HL-60/S4 treated with phorbol 12-myristate 13-acetate at 8.2 ng/mL for 4 days and 3 days (cell line): ENCODE data around the gene STK35.

Experiments
- in situ Hi-C: fragments of 300-500 bp; cut with MboI; formaldehyde crosslinking; loops from 2 replicates; pipeline ENCODE4 v1.15.0; 2022; ENCODE audit warnings: low sequenced_read_pairs

The STK35 gene

GRCh38 chr20:2103461-2104153 is 2.0 kb downstream of the STK35 start:
- in situ Hi-C loops, result no loop called here

GRCh38 chr20:2104236-2104635 is 2.6 kb downstream of the STK35 start:
- in situ Hi-C loops, result no loop called here

GRCh38 chr20:2108498-2108897 is 6.9 kb downstream of the STK35 start:
- in situ Hi-C loops, result no loop called here

GRCh38 chr20:2108987-2109386 is 7.4 kb downstream of the STK35 start:
- in situ Hi-C loops, result no loop called here

- in situ Hi-C loops, result no loop called here
These were observed 8.0 kb downstream of the STK35 start for GRCh38 chr20:2109425-2110210.

GRCh38 chr20:2112910-2113309 is 11.3 kb downstream of the STK35 start:
- in situ Hi-C loops, result no loop called here

DNA sequence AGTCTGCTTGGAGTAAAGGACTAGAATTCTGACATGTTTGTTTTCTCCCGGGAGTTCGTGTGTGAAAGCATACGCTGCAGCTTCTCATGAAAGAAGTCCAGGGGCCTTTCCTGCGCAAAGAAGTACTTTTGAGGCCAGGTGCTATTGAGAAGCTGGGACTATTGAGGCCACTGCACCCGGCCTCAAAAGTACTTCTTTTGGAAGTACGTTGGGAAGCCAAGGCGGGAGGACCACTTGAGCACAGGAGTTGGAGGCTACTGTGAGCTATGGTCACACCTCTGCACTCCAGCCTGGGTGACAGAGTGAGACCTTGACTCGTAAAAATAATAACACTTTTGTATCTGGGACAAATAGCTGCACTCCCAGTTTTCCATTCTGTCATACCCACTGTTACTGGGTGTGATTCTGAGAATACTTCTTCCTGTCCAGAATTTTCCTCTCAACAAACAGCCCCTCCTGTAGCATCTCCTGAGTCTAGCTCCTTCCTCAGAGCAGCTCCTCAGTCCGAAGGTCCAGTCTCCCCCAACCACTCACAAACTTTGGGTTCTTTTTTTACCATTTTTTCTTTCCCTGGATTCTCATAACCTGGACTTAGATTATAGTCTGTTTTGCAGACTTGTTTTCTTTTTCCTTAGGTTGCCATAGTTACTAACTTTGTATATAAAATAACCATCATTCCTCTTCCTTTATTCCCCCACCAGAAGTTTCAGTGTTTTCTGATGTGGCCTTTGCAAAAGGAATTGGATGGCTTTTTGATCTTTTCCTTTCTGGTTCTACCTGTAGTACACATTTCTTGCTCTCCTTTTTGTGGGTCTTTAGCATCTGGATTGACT is 12.7 kb downstream of the STK35 start:
- in situ Hi-C loops, result no loop called here

DNA sequence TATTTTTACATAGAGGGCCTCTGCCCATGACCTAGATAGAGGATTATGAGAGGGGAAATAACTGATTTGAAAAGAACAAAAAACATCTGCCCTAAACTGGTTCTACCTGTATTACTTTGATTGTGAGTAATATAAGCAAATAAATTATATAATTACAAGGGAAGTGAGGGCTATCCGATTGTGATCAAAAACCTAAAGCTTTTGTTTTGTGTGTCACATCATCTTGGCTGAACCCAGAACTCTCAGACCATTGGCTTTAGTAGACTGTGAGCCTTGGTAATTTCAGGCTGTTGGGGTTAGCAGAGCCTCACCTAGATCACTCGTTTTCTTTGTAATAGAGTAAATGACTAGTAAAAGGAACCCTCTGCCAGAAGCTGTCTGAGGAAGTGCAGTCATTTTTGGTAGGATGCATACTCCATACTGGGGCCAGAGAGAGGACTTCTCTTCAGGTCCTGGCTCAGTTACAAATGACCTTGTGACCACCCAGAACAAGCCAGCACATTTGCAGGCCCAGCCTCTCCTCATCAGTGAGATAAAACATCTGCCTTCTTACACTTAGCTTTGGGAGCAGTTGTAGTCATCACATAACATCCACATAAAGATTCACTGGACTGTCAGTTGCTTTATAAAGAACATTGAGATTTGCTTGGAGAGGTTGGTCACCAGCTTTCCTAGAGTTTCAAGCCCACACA is 13.5 kb downstream of the STK35 start:
- in situ Hi-C loops, result no loop called here

- in situ Hi-C loops, result no loop called here
These were observed 14.7 kb downstream of the STK35 start for GRCh38 chr20:2116170-2116940.

GRCh38 chr20:2118783-2119182 is 17.2 kb downstream of the STK35 start:
- in situ Hi-C loops, result no loop called here

GRCh38 chr20:2122936-2123335 is 21.3 kb downstream of the STK35 start:
- in situ Hi-C loops, result no loop called here

- in situ Hi-C loops, result no loop called here
These were observed 22.1 kb downstream of the STK35 start for GRCh38 chr20:2123720-2124119.

DNA sequence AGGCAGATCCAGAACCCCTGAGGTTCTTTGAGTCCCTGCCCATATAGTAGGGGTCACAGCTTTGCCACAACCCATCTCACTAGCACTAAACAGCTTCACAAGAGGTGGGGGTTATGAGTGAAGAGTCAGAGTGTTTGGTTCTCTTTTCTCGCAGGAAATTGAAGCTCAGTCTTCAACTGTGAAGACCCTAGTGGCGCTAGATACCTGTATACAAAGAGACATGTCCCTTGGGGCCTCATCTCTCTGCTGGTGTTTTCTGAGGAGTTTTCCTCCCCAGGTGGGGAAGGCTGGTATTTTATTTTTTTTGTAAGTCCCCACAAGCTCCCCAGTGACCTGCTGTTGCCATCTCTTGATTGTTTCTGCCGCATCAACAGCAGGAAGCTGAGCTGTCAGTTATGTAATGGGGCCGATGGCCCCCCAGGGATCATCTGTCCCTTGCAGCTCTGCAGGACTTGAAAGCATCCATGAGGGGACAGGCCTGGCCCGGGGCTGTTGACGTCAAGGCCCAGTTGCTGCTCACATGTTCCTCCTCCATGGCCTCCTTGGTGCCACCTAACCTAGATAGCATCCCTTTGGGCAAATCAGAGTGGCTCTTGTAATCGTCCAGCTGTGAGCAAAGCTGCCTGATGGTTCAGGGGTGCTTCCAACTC is 23.1 kb downstream of the STK35 start:
- in situ Hi-C loops, result no loop called here

DNA sequence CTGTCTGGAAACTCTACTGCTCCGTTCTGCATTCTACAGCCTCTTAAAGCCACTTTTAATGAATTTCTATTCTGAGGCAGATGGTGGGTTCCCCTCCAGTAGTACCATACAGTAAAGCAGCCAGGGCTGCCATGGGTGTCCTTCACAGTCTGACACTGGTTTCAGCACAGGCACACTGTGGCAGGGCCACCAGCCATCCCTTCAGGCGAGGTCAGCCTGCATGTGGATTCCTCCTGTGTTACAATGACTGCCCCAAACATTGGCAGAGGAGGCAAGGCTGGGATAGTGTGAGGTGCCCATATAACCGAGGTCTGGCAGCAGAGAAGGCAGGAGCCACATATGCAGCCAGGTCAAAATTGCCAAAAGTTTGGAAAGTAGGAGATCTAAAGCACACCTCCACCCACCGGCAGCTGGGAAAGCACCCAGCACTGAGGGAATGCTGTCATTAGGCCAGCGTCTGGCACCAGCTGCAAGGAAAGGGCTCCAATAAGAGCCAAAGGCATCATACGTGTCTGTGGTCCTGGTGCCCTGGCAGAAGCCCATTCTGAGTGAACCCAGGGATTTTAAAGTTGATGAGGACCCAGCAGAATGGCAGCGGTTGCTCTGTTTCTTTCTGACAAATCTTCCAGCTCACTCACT is 24.0 kb downstream of the STK35 start:
- in situ Hi-C loops, result no loop called here

- in situ Hi-C loops, result no loop called here
These were observed 25.6 kb downstream of the STK35 start for GRCh38 chr20:2127238-2127637.

- in situ Hi-C loops, result no loop called here
These were observed 26.9 kb downstream of the STK35 start for GRCh38 chr20:2128542-2128941.

- in situ Hi-C loops, result no loop called here
These were observed 28.5 kb downstream of the STK35 start for GRCh38 chr20:2130062-2130591.

GRCh38 chr20:2130683-2131082 is 29.1 kb downstream of the STK35 start:
- in situ Hi-C loops, result no loop called here

GRCh38 chr20:2131366-2131765 is 29.7 kb downstream of the STK35 start:
- in situ Hi-C loops, result no loop called here
